DND-41 (cell line): ENCODE results near the gene MYOM1.

ENCODE experiments used
- EZH2 ChIP-seq: IDR thresholded peaks from 3 replicates; pipeline ENCODE4 v1.6.1; 2012; ENCODE audit warnings: borderline replicate concordance, low read depth, mild to moderate bottlenecking, moderate library complexity, low read length, inconsistent platforms; ENCODE audit not compliant: severe bottlenecking
- TF ChIP-seq, protein P1 (sequence below): IDR thresholded peaks from 2 replicates; pipeline ENCODE4 v1.5.1; 2012; ENCODE audit warnings: borderline replicate concordance, low read length, moderate library complexity, mild to moderate bottlenecking; ENCODE audit not compliant: poor library complexity, severe bottlenecking; ENCODE audit errors: extremely low read depth

DNA sequence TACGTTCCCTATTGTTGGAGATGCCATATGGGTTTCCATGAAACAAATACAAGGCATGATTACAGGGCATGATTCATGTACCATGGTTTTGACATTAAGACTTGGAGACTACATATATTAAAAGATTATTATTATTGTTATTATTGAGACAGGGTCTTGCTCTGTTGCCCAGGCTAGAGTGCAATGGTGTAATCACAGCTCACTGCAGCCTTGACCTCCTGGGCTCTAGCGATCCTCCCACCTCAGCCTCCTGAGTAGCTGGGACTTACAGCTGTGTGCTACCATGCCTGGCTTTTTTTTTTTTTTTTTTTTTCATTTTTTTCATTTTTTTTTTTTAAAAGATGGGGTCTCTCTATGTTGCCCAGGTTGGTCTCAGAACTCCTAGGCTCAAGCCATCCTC is 69.1 kb downstream of the MYOM1 start:
- TF ChIP-seq, protein P1, sequence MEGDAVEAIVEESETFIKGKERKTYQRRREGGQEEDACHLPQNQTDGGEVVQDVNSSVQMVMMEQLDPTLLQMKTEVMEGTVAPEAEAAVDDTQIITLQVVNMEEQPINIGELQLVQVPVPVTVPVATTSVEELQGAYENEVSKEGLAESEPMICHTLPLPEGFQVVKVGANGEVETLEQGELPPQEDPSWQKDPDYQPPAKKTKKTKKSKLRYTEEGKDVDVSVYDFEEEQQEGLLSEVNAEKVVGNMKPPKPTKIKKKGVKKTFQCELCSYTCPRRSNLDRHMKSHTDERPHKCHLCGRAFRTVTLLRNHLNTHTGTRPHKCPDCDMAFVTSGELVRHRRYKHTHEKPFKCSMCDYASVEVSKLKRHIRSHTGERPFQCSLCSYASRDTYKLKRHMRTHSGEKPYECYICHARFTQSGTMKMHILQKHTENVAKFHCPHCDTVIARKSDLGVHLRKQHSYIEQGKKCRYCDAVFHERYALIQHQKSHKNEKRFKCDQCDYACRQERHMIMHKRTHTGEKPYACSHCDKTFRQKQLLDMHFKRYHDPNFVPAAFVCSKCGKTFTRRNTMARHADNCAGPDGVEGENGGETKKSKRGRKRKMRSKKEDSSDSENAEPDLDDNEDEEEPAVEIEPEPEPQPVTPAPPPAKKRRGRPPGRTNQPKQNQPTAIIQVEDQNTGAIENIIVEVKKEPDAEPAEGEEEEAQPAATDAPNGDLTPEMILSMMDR = no peak
- no peak for TF ChIP-seq EZH2
